SW 1271 (cell line): Measurements from ENCODE around the gene CRTAP.
"Not testable (repeated sequence)": the region's sequence is repeated elsewhere in the genome, so short reads cannot be mapped to it uniquely, and the experiment has no call there.

ENCODE experiments used
- DNase-seq, 2 experiments: peaks; one replicate each; lab custom pipeline; 2025; lab: John Stamatoyannopoulos, UW

The CRTAP gene

GRCh38 chr3:33113772-33114621, at the start of gene CRTAP:
CRTAP (plus strand) TSS chr3:33114014; CDS start chr3:33114078, 64 bp downstream.
- DNase-seq = peak; percentile 84 to 89

GRCh38 chr3:33064929-33065328, 48.9 kb upstream of the CRTAP start:
- no peak for DNase-seq

GRCh38 chr3:33067484-33067883, 46.3 kb upstream of the CRTAP start:
- no peak for DNase-seq

DNA sequence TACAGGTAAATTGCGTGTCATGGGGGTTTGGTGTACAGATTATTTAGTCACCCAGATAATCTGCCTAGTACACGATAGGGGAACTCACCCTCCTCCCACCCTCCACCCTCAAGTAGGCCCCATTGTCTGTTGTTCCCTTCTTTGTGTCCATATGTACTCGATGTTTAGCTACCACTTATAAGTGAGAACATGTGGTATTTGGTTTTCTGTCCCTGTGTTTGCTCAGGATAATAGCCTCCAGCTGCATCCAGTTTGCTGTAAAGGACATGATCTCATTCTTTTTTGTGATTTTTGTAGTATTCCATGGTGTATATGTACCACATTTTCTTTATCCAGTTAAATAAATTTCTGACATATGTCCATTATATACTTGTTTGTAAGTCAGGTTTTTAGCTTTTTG, 44.0 kb upstream of the CRTAP start:
- DNase-seq = not testable (repeated sequence)

- no peak for DNase-seq
These were observed 42.6 kb upstream of the CRTAP start for GRCh38 chr3:33071181-33071580.

- no peak for DNase-seq
These were observed 41.9 kb upstream of the CRTAP start for GRCh38 chr3:33071946-33072345.

DNA sequence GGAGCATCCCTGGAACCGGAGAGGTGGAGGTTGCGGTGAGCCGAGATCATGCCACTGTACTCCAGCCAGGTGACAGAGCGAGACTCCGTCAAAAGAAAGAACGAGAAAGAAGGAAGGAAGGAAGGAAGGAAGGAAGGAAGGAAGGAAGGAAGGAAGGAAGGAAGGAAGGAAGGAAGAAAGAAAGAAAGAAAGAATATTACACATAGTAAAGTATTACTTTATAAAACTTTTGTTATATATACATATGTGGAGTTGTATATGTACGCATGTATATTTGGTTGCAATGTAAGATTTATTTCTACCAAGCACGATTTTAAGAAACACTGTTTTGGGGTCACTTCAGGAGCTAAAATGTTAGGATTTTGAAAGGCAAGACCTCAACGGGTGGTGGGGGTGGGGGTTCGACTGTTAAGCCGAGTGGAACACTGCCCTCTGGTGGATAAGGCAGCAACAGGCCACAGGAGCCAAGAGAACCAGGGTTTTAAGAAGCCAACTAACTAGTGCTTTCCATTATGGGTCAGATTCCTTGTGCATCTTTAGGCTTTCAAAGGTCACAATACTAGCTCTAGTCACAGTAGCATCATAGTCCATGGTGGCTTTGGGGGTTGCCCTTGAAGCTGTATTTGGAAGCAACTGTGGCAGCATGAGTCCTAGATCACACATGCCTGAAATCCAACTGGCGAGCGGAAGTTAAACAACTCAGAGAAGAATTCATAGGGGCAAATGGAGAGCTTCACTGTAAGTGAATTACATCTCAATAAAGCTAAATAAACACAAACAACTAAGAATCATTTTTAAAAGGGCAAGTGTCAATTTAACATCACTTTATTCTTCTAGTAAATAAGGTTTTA, 39.4 kb upstream of the CRTAP start:
- peak; percentile 26 to 71 for DNase-seq

DNA sequence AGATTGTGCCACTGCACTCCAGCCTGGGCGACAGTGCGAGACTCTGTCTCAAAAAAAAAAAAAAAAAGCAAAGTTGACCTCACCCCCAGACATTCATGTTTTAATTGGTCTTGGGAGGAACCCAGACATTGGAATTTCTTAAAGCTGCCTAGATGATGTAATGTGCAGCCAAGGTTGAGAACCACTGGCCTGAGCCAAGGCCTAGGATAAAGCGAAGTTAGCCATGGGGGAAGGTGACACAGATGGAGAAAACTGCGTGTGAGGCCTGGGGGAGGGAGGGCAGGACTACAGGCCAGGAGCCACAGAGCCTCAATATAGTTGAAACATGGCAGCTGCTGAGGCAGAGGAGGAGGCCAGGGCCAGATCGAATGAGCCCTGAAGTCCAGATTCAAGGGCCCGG, 37.8 kb upstream of the CRTAP start:
- DNase-seq = no peak

DNA sequence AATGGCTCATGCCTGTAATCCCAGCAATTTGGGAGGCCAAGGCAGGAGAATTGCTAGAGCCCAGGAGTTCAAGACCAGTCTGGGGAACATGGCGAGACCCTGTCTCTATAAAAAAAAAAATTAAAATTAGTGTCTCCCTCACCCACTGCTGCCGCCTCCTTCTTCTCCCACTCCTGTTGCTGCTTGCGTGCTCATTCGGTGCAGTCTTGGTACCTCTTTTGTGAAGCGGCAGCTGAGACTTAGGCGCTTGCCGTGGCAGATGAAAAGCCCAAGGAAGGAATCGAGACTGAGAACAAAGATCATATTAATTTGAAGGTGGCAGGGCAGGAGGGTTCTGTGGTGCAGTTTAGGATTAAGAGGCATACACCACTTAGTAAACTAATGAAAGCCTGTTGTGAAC, 36.9 kb upstream of the CRTAP start:
- DNase-seq = no peak

- no peak for DNase-seq
These were observed 35.8 kb upstream of the CRTAP start for GRCh38 chr3:33077976-33078375.

GRCh38 chr3:33079813-33080212, 34.0 kb upstream of the CRTAP start:
- not testable (repeated sequence) for DNase-seq

- no peak for DNase-seq
These were observed 32.0 kb upstream of the CRTAP start for GRCh38 chr3:33081812-33082211.

DNA sequence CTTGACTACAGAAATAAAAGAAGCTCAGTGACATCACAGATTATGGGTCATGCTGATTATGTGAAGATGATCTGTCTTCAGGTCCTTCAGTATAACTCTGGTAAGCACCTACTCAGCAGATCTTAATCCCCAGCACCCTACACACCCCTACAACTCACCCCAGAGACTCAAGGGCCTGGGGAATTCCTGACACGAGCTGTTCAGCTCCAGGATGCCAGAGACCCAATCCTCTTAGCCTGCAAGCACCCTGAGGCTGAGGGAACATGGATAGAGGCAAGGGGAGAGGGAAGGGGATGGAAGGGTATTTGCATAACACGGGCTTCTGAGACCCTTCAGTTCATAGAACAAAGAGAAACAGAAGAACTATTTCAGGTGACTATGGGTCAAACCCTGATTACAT, 29.9 kb upstream of the CRTAP start:
- DNase-seq = no peak

DNA sequence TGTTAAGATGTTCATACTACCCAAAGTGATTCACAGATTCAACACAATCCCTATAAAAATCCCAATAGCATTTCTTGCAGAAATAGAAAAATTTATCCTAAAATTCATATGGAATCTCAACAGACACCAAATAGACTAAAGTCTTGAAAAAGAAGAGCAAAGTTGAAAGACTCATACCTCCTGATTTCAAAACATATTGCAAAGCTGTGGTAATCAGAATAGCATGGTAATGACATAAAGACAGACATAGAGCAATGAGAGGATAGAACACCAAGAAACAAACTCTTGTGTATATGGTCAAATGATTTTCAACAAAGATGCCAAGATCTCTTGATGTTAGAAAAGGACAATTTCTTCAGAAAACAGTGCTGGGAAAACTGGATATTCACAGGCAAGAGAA, 25.1 kb upstream of the CRTAP start:
- DNase-seq = no peak

DNA sequence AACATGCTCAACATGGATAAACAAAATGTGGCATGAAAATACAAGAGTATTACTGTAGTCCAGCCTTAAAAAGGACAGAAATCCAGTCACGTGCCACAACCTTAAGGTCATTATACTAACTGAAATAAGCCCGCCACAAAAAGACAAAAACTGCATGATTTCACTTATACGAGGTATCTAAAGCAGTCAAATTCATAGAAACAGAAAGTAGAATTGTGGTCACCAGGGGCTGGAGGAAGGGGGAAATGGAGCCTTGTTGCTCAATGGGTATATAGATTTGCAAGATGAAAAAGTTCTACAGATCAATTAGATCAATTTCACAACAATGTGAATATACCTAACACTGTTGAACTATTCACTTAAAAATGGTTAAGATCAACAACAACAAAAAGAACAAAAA, 24.3 kb upstream of the CRTAP start:
- no peak for DNase-seq

- no peak for DNase-seq
These were observed 22.1 kb upstream of the CRTAP start for GRCh38 chr3:33091746-33092145.

- DNase-seq = no peak
These were observed 21.1 kb upstream of the CRTAP start for GRCh38 chr3:33092496-33093254.

DNA sequence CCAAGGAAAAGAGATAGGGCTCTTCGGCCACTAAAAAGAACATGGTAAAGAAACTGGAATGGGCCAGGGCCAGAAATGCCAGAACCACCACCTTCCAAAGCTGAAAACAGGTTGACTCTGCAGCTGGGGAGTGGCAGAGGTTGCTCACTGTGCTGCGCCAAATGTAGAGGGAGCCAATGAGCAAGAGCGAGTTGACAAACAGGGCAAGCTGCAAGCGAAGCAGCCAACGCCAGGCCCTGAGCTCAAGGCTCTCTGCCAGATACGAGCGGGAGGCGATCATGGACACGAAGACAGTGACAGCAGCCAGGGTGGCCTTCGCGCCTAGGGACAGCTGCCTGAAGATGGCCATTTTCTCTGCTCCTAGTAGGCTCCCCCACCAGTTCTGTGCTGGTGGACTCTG, 20.0 kb upstream of the CRTAP start:
- DNase-seq = no peak

DNA sequence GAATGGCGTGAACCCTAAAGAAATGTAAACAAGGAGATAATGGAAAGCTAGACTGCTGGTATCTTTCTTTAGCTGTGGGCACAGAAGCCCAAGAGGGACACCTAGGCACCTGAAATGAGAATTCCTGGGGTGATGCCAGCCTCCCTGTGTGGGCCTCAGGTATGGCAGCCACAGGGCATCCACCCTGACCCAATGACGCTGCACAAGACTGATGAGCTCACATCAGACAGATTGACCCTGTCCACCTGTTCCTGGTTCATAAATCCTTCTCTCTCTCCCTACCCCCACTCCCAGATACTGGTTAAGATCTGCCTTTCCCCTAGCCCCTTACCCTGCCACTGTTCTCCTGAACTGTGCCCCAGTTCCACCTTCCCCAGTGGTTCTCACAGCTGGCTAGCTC, 18.4 kb upstream of the CRTAP start:
- no peak for DNase-seq

- DNase-seq = peak in 1 of 2 experiments; percentile 42
These were observed 17.5 kb upstream of the CRTAP start for GRCh38 chr3:33096093-33096868.

DNA sequence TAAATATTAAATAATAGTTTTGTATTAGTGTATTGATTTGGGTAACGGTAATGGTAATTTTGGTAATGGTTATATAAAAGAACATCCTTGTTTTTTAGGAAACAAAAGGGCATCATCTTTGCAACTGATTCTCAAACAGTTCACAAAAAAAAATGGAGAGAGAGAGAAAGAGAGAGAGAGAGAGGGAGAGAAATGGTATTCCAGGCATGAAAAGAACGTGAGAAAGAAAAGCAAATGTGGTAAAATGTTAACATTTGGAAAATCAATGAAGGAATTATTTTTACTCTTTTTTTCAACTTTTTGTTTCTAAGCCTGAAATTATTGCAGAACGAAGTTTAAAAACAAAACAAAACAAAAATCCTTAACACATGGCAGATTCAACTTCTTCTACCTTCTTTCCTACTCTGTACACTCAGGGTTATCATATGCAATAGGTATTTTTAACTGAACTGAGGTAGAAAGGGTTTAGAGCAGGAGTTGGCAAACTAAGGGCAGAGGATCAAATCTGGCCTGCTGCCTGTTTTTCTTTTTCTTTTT, 14.6 kb upstream of the CRTAP start:
- no peak for DNase-seq
